ENCODE data around the gene DCAF15. TPM values are rescaled to one million over a fixed set of nuclear protein-coding genes. Genes with fewer than 3 reads are reported as not detected.

DCAF15 gene
- total RNA-seq, 4 donors from 2014 or later: 8.4 to 17.3 (median 12.0) TPM

GRCh38 chr19:13995017-13995728 is 42.9 kb downstream of the DCAF15 start:
- no peak for TF ChIP-seq CTCF (IDR thresholded peaks at IDR 0.05; ENCODE audit: low read depth)

GRCh38 chr19:13995878-13996765 is 43.8 kb downstream of the DCAF15 start:
- no peak for TF ChIP-seq CTCF (IDR thresholded peaks at IDR 0.05; ENCODE audit: low read depth)

- TF ChIP-seq CTCF (IDR thresholded peaks at IDR 0.05; ENCODE audit: low read depth): no peak
Observed at GRCh38 chr19:13996928-13997630, 44.8 kb downstream of the DCAF15 start.

- TF ChIP-seq CTCF (IDR thresholded peaks at IDR 0.05; ENCODE audit: low read depth): no peak
Observed at GRCh38 chr19:13997631-13997962, 45.3 kb downstream of the DCAF15 start.

GRCh38 chr19:13998426-13998825 is 46.1 kb downstream of the DCAF15 start:
- no peak for TF ChIP-seq CTCF (IDR thresholded peaks at IDR 0.05; ENCODE audit: low read depth)

GRCh38 chr19:13999085-13999484 is 46.8 kb downstream of the DCAF15 start:
- TF ChIP-seq CTCF (IDR thresholded peaks at IDR 0.05; ENCODE audit: low read depth): no peak

Measured in subcutaneous adipose tissue (tissue), 4 donors.